GM21723 (cell line): Measurements from ENCODE around the gene OR10P1.
"Not testable (repeated sequence)": the region's sequence is repeated elsewhere in the genome, so short reads cannot be mapped to it uniquely, and the experiment has no call there.

Experiments used
- ATAC-seq: cut with Tn5 transposase; IDR thresholded peaks from one replicate; pipeline ENCODE4 v1.9.1; 2021; ENCODE audit warnings: mild to moderate bottlenecking, moderate library complexity; ENCODE audit not compliant: unreplicated experiment

The OR10P1 gene, protein sequence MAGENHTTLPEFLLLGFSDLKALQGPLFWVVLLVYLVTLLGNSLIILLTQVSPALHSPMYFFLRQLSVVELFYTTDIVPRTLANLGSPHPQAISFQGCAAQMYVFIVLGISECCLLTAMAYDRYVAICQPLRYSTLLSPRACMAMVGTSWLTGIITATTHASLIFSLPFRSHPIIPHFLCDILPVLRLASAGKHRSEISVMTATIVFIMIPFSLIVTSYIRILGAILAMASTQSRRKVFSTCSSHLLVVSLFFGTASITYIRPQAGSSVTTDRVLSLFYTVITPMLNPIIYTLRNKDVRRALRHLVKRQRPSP

DNA sequence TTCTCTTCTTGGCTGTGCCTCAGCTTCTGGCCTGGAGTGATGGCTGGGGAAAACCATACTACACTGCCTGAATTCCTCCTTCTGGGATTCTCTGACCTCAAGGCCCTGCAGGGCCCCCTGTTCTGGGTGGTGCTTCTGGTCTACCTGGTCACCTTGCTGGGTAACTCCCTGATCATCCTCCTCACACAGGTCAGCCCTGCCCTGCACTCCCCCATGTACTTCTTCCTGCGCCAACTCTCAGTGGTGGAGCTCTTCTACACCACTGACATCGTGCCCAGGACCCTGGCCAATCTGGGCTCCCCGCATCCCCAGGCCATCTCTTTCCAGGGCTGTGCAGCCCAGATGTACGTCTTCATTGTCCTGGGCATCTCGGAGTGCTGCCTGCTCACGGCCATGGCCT lies at the start of gene OR10P1:
Gene OR10P1 (plus strand): TSS at position 40 of the 400 bp plus-strand sequence. CDS start 0 bp downstream, at position 40.
- no peak for ATAC-seq

DNA sequence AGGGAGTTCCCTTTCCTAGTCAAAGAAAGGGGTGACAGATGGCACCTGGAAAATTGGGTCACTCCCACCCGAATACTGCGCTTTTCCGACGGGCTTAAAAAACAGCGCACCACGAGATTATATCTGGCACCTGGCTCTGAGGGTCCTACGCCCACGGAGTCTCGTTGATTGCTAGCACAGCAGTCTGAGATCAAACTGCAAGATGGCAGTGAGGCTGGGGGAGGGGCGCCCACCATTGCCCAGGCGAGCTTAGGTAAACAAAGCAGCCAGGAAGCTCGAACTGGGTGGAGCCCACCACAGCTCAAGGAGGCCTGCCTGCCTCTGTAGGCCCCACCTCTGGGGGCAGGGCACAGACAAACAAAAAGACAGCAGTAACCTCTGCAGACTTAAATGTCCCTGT lies 46.5 kb upstream of the OR10P1 start:
- ATAC-seq: not testable (repeated sequence)

DNA sequence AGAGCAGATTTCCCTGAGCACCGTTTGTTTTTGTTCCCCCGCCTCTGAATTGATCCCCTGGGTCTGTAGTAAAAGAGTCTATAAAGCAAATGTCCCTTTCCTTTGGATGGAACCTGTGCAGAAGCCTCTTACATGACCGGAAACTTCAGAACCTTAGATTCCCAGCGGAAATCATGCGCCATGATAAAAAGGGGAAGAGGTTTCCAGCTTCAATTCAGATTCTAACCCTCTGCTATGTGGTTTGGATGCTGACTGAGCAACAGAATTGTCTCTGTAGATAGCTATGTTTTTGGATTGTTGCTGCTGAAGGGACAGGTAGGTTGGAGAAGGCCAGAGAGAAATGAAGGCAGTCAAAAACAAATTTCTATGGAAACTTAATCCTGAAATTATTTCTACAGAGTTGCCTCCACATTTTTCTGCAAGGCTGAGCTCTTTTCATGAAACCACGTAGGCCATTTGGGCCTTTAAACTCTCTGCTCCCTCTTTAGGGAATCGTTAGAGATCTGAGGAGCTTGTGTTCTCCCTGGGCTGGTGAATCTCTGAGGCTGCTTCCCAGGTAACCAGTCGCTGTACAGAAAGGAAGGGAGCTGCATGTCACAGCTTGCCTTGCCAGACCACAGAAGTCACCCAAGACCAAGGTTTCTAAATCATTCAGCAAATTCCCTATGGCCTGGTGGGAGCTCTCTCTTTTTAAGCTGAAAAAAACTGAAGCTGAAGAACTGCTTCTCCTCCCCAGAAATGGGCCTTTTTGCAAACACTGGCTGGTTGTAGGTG lies 28.7 kb upstream of the OR10P1 start:
- no peak for ATAC-seq

DNA sequence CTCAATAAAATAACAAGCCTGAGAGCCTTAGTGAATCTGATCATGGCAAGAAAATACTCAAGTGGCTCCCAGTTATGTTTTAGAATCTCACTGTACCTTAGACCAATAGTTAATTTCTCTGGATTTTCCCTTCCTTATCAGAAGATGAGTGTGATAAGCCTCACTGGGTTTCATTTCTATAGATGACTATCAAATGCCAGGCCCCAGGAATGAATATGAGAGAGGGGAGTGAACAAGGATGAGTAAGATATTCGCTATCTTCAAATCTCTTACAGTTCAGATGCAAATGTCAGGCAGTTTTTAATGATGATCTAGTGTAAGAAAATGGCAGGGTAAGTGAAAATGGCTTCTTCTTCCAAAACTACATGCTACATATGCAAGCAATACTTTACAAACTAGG lies 26.1 kb upstream of the OR10P1 start:
- ATAC-seq: no peak

- no peak for ATAC-seq
Observed at GRCh38 chr12:55612646-55613045, 24.0 kb upstream of the OR10P1 start.

- ATAC-seq: no peak
Observed at GRCh38 chr12:55614764-55615163, 21.9 kb upstream of the OR10P1 start.

- ATAC-seq: peak; percentile 96
Observed at GRCh38 chr12:55619354-55620138, 17.1 kb upstream of the OR10P1 start.

- ATAC-seq: no peak
Observed at GRCh38 chr12:55624056-55624455, 12.6 kb upstream of the OR10P1 start.

GRCh38 chr12:55626154-55626553 lies 10.5 kb upstream of the OR10P1 start:
- no peak for ATAC-seq

GRCh38 chr12:55629058-55629841 lies 7.4 kb upstream of the OR10P1 start:
- ATAC-seq: no peak

DNA sequence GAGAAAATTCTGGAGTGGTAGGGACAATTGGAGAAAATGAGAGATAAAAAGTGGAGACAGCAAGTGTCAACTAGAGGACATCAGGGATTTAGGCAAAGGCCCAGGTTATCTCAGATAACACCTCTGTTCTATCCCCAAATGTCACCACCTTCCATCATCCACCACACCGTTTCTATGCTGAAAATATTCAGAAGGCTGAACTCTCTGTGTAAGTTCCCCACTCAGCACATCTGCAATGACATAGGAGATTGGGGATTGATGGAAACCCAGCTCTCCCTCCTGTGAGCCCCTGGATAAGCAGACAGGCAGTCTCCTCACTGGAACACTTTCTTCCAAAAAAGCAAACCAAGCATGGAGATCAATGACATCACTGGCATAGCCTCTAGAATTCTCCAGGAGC lies 5.6 kb upstream of the OR10P1 start:
- ATAC-seq: no peak

- ATAC-seq: no peak
Observed at GRCh38 chr12:55631733-55632132, 5.0 kb upstream of the OR10P1 start.

- ATAC-seq: no peak
Observed at GRCh38 chr12:55633151-55633550, 3.5 kb upstream of the OR10P1 start.

DNA sequence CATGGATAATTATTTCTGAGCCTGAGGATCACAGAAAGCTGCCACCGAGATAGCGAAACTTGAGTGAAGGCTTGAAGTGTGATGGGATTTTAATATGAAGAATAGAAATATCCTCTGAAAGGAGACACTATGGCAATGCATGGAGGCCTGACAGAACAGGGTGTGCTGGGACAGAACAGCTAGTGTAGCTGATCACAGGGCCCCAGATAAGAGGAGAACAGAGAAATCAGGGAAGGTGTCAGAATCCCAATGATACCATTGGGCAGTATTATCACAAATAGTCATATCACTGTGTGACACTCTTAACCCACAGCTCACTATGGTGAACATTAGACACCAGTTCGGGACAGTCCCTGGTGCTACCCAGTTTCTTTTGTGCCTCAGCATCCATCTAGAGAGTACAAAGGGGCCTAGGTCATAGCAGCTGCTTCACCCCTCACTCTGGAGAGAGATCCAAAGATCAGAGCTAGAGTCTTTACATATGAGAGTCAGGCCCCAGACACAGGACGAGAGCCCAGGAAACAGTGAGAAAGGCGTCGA lies 506 bp upstream of the OR10P1 start:
- no peak for ATAC-seq

GRCh38 chr12:55637467-55637866 lies 775 bp downstream of the OR10P1 start:
- ATAC-seq: no peak

DNA sequence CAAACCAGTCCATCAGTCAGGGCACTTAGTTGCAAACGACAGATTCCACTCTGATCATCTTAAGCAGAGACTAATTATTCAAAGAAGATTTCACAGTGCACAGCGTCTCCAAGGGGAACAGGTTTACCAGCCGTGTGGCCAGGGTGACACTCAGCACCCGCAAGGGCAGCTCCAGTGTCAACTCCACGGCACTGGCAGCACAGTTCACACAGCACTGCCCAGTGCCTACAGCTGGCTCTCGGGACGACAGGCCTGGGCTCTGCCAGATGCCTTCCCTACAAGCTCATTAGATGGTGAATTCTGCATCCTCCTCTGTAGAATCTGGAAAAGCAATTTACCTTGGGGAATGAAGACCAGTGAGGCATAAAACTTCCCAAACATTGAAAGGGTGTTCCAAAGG lies 4.9 kb downstream of the OR10P1 start:
- ATAC-seq: no peak

DNA sequence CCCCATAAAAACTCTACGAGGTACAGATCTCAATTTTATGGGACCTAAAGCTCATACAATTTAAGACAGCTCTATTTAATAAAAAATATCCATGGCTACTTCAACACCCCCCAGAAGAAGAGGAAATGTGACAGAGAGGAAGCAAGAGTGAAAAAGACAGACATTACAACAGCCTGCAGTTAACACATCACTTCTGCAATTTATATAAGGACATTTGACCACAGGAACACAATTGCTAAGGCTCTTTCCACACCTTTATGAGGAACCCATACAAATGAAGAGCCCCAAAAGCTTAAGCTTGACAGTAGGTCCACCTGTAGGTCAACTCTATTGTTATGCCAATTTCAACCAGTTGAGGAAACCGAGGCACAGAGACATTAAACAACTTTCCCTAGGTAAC lies 5.6 kb downstream of the OR10P1 start:
- ATAC-seq: no peak

GRCh38 chr12:55642669-55643068 lies 6.0 kb downstream of the OR10P1 start:
- ATAC-seq: no peak

DNA sequence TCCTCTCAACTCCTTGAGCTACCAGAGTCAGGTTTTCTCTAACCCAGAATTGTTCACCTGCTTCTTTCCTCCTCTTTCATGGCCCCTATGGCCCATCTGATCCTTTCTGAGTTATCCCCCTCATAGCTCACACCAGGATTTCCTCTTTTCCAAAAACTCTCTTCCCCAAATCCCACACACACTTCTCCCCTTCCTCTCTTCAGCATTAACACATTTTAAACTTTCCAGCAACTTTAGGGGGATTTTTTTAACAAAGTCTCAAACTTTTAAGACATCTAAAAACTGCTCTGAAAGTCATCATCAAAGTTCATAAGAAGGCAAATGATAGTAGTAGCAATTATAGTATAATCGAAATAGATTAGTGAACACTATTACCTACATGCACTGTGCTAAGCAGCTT lies 7.9 kb downstream of the OR10P1 start:
- no peak for ATAC-seq

DNA sequence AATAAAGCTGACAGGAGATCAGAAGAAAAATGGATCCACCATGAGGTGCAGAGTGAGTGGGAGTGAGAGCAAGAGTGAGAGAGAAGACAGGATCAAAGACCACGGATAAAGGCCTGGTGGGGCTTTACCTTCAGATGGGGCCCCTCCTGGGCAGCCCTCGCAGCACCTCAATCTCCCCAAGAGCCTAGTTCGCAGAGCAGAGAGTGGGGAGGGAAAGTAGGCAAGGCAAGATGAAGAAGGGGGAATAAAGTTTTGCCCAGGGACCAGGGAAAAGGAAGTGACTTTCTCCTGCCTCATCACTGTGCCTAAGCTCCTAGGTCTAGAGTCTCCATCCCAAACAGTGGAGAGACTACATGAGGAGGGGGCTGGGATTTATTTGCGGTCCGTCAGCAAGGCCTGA lies 10.3 kb downstream of the OR10P1 start:
- ATAC-seq: no peak
